H9 (cell line): ENCODE measurements around the gene MAGI1. TPM values are rescaled to one million over a fixed set of nuclear protein-coding genes. Genes with fewer than 3 reads are reported as not detected.

Experiments used
- DNase-seq: peaks from one replicate; pipeline ENCODE4 v3.0.0-alpha.2; 2017
- H2AFZ ChIP-seq: one replicate; pipeline ENCODE4 v1.6.1; 2013; ENCODE audit warnings: mild to moderate bottlenecking, low read length, control low read depth, moderate library complexity
- H2AK5ac ChIP-seq: 2 replicates; pipeline ENCODE4 v1.6.1; 2013; ENCODE audit warnings: low read length, control low read depth, mixed read lengths; ENCODE audit not compliant: insufficient read length
- H2BK120ac ChIP-seq: one replicate; pipeline ENCODE4 v1.6.1; 2013; ENCODE audit warnings: low read depth, mild to moderate bottlenecking, low read length, control low read depth, inconsistent platforms; ENCODE audit not compliant: poor library complexity, severe bottlenecking
- H2BK12ac ChIP-seq: 2 replicates; pipeline ENCODE4 v1.6.1; 2013; ENCODE audit warnings: low read length, control low read depth, mixed read lengths, low read depth; ENCODE audit not compliant: insufficient read length
- H2BK15ac ChIP-seq: 2 replicates; pipeline ENCODE4 v1.6.1; 2013; ENCODE audit warnings: low read depth, low read length, control low read depth
- H2BK20ac ChIP-seq: one replicate; pipeline ENCODE4 v1.6.1; 2013; ENCODE audit warnings: low read depth, mild to moderate bottlenecking, low read length, control low read depth, inconsistent platforms; ENCODE audit not compliant: poor library complexity, severe bottlenecking
- H2BK5ac ChIP-seq: 2 replicates; pipeline ENCODE4 v1.6.1; 2013; ENCODE audit warnings: low read length, control low read depth, mixed read lengths; ENCODE audit not compliant: insufficient read length
- H3K14ac ChIP-seq: 2 replicates; pipeline ENCODE4 v1.6.1; 2013; ENCODE audit warnings: low read length, control low read depth; ENCODE audit not compliant: insufficient read depth
- H3K18ac ChIP-seq: 2 replicates; pipeline ENCODE4 v1.6.1; 2013; ENCODE audit warnings: low read depth, mild to moderate bottlenecking, mixed read lengths, low read length, control low read depth; ENCODE audit not compliant: insufficient read length
- H3K23ac ChIP-seq: 2 replicates; pipeline ENCODE4 v1.6.1; 2013; ENCODE audit warnings: low read length, control low read depth, mixed read lengths, low read depth; ENCODE audit not compliant: insufficient read length
- H3K23me2 ChIP-seq: 2 replicates; pipeline ENCODE4 v1.6.1; 2013; ENCODE audit warnings: low read depth, mild to moderate bottlenecking, mixed read lengths, low read length, control low read depth; ENCODE audit not compliant: insufficient read length, poor library complexity, severe bottlenecking
- H3K27ac ChIP-seq: 2 replicates; pipeline ENCODE4 v1.5.1; 2013; ENCODE audit warnings: low read length, control low read depth, mixed read lengths, low read depth; ENCODE audit not compliant: insufficient read length
- H3K27me3 ChIP-seq: 2 replicates; pipeline ENCODE4 v1.6.1; 2013; ENCODE audit warnings: low read length, control low read depth, inconsistent platforms; ENCODE audit not compliant: insufficient read depth
- H3K4ac ChIP-seq: 2 replicates; pipeline ENCODE4 v1.6.1; 2013; ENCODE audit warnings: low read depth, mild to moderate bottlenecking, control low read depth, inconsistent platforms, low read length, moderate library complexity
- H3K4me1 ChIP-seq: 2 replicates; pipeline ENCODE4 v1.6.1; 2013; ENCODE audit warnings: low read length, control low read depth, inconsistent platforms; ENCODE audit not compliant: insufficient read depth
- H3K4me2 ChIP-seq: 2 replicates; pipeline ENCODE4 v1.6.1; 2013; ENCODE audit warnings: low read length, control low read depth, mixed read lengths; ENCODE audit not compliant: insufficient read length, insufficient read depth
- H3K56ac ChIP-seq: 2 replicates; pipeline ENCODE4 v1.6.1; 2013; ENCODE audit warnings: low read depth, mild to moderate bottlenecking, mixed read lengths, low read length, control low read depth; ENCODE audit not compliant: insufficient read length
- H3K79me1 ChIP-seq: 2 replicates; pipeline ENCODE4 v1.6.1; 2013; ENCODE audit warnings: low read depth, mild to moderate bottlenecking, moderate library complexity, low read length, control low read depth, inconsistent platforms; ENCODE audit not compliant: insufficient read depth, poor library complexity, severe bottlenecking
- H3K79me2 ChIP-seq: 2 replicates; pipeline ENCODE4 v1.6.1; 2013; ENCODE audit warnings: low read length, control low read depth, inconsistent platforms; ENCODE audit not compliant: insufficient read depth
- H3K9ac ChIP-seq: 2 replicates; pipeline ENCODE4 v1.6.1; 2013; ENCODE audit warnings: low read length, control low read depth, mixed read lengths; ENCODE audit not compliant: insufficient read length; ENCODE audit errors: extremely low read depth
- H3K9me3 ChIP-seq: one replicate; pipeline ENCODE4 v1.6.1; 2013; ENCODE audit warnings: low read depth, low read length, inconsistent platforms; ENCODE audit not compliant: control insufficient read depth
- H3T11ph ChIP-seq: one replicate; pipeline ENCODE4 v1.6.1; 2013; ENCODE audit warnings: mild to moderate bottlenecking, low read length, control low read depth, inconsistent platforms
- H4K20me1 ChIP-seq: one replicate; pipeline ENCODE4 v1.6.1; 2013; ENCODE audit not compliant: control insufficient read depth, insufficient read length, insufficient read depth
- H4K5ac ChIP-seq: 2 replicates; pipeline ENCODE4 v1.6.1; 2013; ENCODE audit warnings: low read depth, mild to moderate bottlenecking, mixed read lengths, low read length, control low read depth; ENCODE audit not compliant: insufficient read length
- H4K8ac ChIP-seq: replicated peaks from 2 replicates; pipeline ENCODE4 v1.6.1; 2013; ENCODE audit warnings: low read length, control low read depth, mixed read lengths, low read depth; ENCODE audit not compliant: insufficient read length
- H4K91ac ChIP-seq: 2 replicates; pipeline ENCODE4 v1.6.1; 2013; ENCODE audit warnings: low read depth, mild to moderate bottlenecking, moderate library complexity, mixed read lengths, low read length, control low read depth; ENCODE audit not compliant: insufficient read length
- H3K27ac Mint-ChIP-seq, 3 experiments: 2 replicates in 2 of 3; 3 replicates in 1 of 3; pipeline ENCODE4 v1.8.0; 2020 to 2021; ENCODE audit warnings: mixed read lengths in 3 of 3, mild to moderate bottlenecking in 1 of 3, moderate library complexity in 1 of 3
- H3K27me3 Mint-ChIP-seq: 2 replicates; pipeline ENCODE4 v1.8.0; 2021; ENCODE audit warnings: low read depth, mild to moderate bottlenecking, moderate library complexity, mixed read lengths
- H3K36me3 Mint-ChIP-seq, 3 experiments: 2 replicates in 2 of 3; 3 replicates in 1 of 3; pipeline ENCODE4 v1.8.0; 2020 to 2021; ENCODE audit warnings: low read depth in 3 of 3, mixed read lengths in 3 of 3; ENCODE audit not compliant: insufficient read depth in 1 of 3
- H3K4me1 Mint-ChIP-seq, 2 experiments: 2 replicates each; pipeline ENCODE4 v1.8.0; 2020; ENCODE audit warnings: mixed read lengths in 2 of 2
- H3K4me3 Mint-ChIP-seq, 2 experiments: 2 replicates in 1 of 2; 3 replicates in 1 of 2; pipeline ENCODE4 v1.8.0; 2020 to 2021; ENCODE audit warnings: mild to moderate bottlenecking in 2 of 2, mixed read lengths in 2 of 2, moderate library complexity in 1 of 2
- H3K9me3 Mint-ChIP-seq, 2 experiments: 2 replicates in 1 of 2; 3 replicates in 1 of 2; pipeline ENCODE4 v1.8.0; 2020; ENCODE audit warnings: mild to moderate bottlenecking in 2 of 2, mixed read lengths in 2 of 2, moderate library complexity in 1 of 2
- CTCF ChIP-seq: fragments of 200-600 bp; sonication (generic); conservative IDR thresholded peaks from 3 replicates; pipeline ENCODE4 v1.8.0; 2021; ENCODE audit warnings: antibody characterized with exemption, mild to moderate bottlenecking
- WGBS: extraction: QIAGEN DNeasy Blood & Tissue Kit; methylation state at CpG from one replicate; pipeline ENCODE4 v1.1.7; 2013; ENCODE audit warnings: missing lambda C conversion rate, low lambda C conversion rate, mixed read lengths; ENCODE audit not compliant: insufficient read length; ENCODE audit errors: extremely low coverage; 5-methylcytosine and 5-hydroxymethylcytosine counted together
- total RNA-seq: library from RNA; stranded (reverse); gene quantifications from 2 replicates; pipeline ENCODE4 v1.2.1, GENCODE V29; 2021

MAGI1 gene
- total RNA-seq, 1 experiment from 2014 or later: 65.7 TPM

GRCh38 chr3:65806600-65806999 lies 232.1 kb downstream of the MAGI1 start:
- Mint-ChIP-seq H3K4me1 (peaks cover 8 to 13% of the 10 kb centered on the region in 2 experiments; a peak in 3 of 4 replicates), H3K9me3 (peaks cover 10 to 13% of the 10 kb centered on the region in 2 experiments; a peak in 4 of 5 replicates), H3K4me3 (no peak overlapping the region), H3K27me3 (no peaks in the 10 kb centered on the region), H3K27ac (no peak overlapping the region), H3K36me3 (peaks cover 0 to 13% (median 11%) of the 10 kb centered on the region in 3 experiments; a peak in 4 of 7 replicates)
- no peak overlapping the region for H2BK120ac ChIP-seq
- H4K20me1 ChIP-seq: no peaks in the 10 kb centered on the region
- no peak overlapping the region for H4K8ac ChIP-seq
- H2BK20ac ChIP-seq: no peak overlapping the region
- no peak overlapping the region for H2AK5ac ChIP-seq
- no peak for TF ChIP-seq CTCF
- H3K9ac ChIP-seq: no peak overlapping the region
- no peak overlapping the region for H3K18ac ChIP-seq
- no peak overlapping the region for H3K27ac ChIP-seq
- no peak overlapping the region for H4K91ac ChIP-seq
- H3K56ac ChIP-seq: no peak overlapping the region
- no peak overlapping the region for H2AFZ ChIP-seq
- no peaks in the 10 kb centered on the region for H3K9me3 ChIP-seq
- DNase-seq: no peak
- no peak overlapping the region for H3K4ac ChIP-seq
- no peak overlapping the region for H4K5ac ChIP-seq
- no peak overlapping the region for H2BK15ac ChIP-seq
- H3K14ac ChIP-seq: no peak overlapping the region
- no peaks in the 10 kb centered on the region for H3K4me1 ChIP-seq
- no peaks in the 10 kb centered on the region for H3K79me2 ChIP-seq
- no peak overlapping the region for H2BK12ac ChIP-seq
- no peak overlapping the region for H3K4me2 ChIP-seq
- no peaks in the 10 kb centered on the region for H3K27me3 ChIP-seq
- H3K79me1 ChIP-seq: no peaks in the 10 kb centered on the region
- WGBS: no CpG with 5 or more reads among the region's 1 CpG
- no peaks in the 10 kb centered on the region for H3K23me2 ChIP-seq
- no peak overlapping the region for H2BK5ac ChIP-seq
- H3K23ac ChIP-seq: no peak overlapping the region
- no peak overlapping the region for H3T11ph ChIP-seq
